Measurements from ENCODE around the gene ZNF660. TPM values are rescaled to one million over a fixed set of nuclear protein-coding genes. Genes with fewer than 3 reads are reported as not detected.

The ZNF660 gene
- total and polyA plus RNA-seq, 4 donors: 0.08 to 2.7 (median 0.41) TPM

DNA sequence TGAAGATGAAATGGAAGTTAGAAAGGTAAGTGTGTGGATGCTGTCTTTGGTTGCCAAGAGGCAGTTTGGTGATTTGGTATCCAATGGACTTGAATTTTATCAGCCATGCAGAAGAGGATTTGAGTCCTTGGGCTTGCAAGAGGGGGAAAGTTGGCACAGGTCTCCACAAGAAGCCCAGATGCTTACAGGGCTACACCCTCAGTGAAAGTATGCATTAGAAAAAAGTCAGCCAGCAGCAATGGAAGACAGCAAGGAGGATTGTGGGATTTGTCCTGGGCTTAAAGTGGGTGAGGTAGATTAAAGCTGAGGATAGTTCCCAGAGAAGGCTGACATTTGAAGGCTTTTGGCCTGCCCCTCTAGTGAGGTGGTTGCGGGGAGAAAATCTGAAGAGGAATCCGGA is 17.0 kb downstream of the ZNF660 start:
- TF ChIP-seq HNF4A (conservative IDR thresholded peaks at IDR 0.05): no peak
- TF ChIP-seq, protein P1, sequence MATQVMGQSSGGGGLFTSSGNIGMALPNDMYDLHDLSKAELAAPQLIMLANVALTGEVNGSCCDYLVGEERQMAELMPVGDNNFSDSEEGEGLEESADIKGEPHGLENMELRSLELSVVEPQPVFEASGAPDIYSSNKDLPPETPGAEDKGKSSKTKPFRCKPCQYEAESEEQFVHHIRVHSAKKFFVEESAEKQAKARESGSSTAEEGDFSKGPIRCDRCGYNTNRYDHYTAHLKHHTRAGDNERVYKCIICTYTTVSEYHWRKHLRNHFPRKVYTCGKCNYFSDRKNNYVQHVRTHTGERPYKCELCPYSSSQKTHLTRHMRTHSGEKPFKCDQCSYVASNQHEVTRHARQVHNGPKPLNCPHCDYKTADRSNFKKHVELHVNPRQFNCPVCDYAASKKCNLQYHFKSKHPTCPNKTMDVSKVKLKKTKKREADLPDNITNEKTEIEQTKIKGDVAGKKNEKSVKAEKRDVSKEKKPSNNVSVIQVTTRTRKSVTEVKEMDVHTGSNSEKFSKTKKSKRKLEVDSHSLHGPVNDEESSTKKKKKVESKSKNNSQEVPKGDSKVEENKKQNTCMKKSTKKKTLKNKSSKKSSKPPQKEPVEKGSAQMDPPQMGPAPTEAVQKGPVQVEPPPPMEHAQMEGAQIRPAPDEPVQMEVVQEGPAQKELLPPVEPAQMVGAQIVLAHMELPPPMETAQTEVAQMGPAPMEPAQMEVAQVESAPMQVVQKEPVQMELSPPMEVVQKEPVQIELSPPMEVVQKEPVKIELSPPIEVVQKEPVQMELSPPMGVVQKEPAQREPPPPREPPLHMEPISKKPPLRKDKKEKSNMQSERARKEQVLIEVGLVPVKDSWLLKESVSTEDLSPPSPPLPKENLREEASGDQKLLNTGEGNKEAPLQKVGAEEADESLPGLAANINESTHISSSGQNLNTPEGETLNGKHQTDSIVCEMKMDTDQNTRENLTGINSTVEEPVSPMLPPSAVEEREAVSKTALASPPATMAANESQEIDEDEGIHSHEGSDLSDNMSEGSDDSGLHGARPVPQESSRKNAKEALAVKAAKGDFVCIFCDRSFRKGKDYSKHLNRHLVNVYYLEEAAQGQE (IDR thresholded peaks at IDR 0.05): no peak
- TF ChIP-seq EGR1 (IDR thresholded peaks at IDR 0.05; ENCODE audit: low read depth in 2 of 2): no peak
- no peaks in the 10 kb centered on the region for H3K27me3 ChIP-seq (ENCODE audit: control insufficient read depth in 4 of 4, insufficient read depth in 4 of 4, low read length in 3 of 4)
- no peak overlapping the region for H3K27ac ChIP-seq (ENCODE audit: low read depth in 1 of 2, low read length in 2 of 2)
- no peak overlapping the region for H3K9ac ChIP-seq (ENCODE audit: low read depth in 1 of 2, low read length in 2 of 2)
- DNase-seq (ENCODE audit: low spot score): no peak
- no peak overlapping the region for H3K4me3 ChIP-seq (ENCODE audit: low read depth in 1 of 3, low read length in 3 of 3)
- no peaks in the 10 kb centered on the region for H3K4me1 ChIP-seq (ENCODE audit: control insufficient read depth in 4 of 4, insufficient read depth in 4 of 4, low read length in 3 of 4)
- H3K36me3 ChIP-seq (ENCODE audit: control insufficient read depth in 4 of 4, insufficient read depth in 3 of 4, low read depth in 1 of 4, low read length in 3 of 4): no peaks in the 10 kb centered on the region
- WGBS: 97% methylated on average over 2 of the region's 2 CpGs
- H3K9me3 ChIP-seq (ENCODE audit: control insufficient read depth in 4 of 4, low read length in 3 of 4): peaks cover 0 to 6% (median 1%) of the 10 kb centered on the region in 4 donors

DNA sequence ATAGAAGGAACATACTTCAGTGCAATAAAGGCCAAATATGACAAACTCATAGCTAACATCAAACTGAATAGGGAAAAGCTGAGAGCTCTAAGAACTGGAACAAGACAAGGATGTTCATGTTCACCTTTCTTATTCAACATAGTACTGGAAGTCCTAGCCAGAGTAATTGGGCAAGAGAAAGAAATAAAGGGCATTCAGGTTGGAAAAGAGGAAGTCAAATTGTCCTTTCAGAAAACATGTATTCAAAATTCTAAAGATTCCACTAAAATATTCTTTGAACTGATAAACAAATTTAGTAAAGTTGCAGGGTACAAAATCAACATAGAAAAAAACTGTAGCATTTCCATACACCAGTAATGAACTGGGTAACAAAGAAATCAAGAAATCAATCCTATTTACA is 27.9 kb downstream of the ZNF660 start:
- H3K36me3 ChIP-seq (ENCODE audit: control insufficient read depth in 4 of 4, insufficient read depth in 3 of 4, low read depth in 1 of 4, low read length in 3 of 4): peaks cover 0 to 3% (median 0%) of the 10 kb centered on the region in 4 donors
- no peaks in the 10 kb centered on the region for H3K4me1 ChIP-seq (ENCODE audit: control insufficient read depth in 4 of 4, insufficient read depth in 4 of 4, low read length in 3 of 4)
- no peaks in the 10 kb centered on the region for H3K9me3 ChIP-seq (ENCODE audit: control insufficient read depth in 4 of 4, low read length in 3 of 4)
- no peak overlapping the region for H3K9ac ChIP-seq (ENCODE audit: low read depth in 1 of 2, low read length in 2 of 2)
- no peak overlapping the region for H3K4me3 ChIP-seq (ENCODE audit: low read depth in 1 of 3, low read length in 3 of 3)
- no peak for TF ChIP-seq RAD21 (IDR thresholded peaks at IDR 0.05)
- TF ChIP-seq FOXA2 (IDR thresholded peaks at IDR 0.05): no peak
- no peak for TF ChIP-seq FOXA1 (IDR thresholded peaks at IDR 0.05)
- TF ChIP-seq, protein P2, sequence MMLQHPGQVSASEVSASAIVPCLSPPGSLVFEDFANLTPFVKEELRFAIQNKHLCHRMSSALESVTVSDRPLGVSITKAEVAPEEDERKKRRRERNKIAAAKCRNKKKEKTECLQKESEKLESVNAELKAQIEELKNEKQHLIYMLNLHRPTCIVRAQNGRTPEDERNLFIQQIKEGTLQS (IDR thresholded peaks at IDR 0.05): no peak
- TF ChIP-seq RXRA (IDR thresholded peaks at IDR 0.05): no peak
- TF ChIP-seq, protein P3, sequence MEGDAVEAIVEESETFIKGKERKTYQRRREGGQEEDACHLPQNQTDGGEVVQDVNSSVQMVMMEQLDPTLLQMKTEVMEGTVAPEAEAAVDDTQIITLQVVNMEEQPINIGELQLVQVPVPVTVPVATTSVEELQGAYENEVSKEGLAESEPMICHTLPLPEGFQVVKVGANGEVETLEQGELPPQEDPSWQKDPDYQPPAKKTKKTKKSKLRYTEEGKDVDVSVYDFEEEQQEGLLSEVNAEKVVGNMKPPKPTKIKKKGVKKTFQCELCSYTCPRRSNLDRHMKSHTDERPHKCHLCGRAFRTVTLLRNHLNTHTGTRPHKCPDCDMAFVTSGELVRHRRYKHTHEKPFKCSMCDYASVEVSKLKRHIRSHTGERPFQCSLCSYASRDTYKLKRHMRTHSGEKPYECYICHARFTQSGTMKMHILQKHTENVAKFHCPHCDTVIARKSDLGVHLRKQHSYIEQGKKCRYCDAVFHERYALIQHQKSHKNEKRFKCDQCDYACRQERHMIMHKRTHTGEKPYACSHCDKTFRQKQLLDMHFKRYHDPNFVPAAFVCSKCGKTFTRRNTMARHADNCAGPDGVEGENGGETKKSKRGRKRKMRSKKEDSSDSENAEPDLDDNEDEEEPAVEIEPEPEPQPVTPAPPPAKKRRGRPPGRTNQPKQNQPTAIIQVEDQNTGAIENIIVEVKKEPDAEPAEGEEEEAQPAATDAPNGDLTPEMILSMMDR (IDR thresholded peaks at IDR 0.05; ENCODE audit: low read depth, low read length, missing input control): no peak
- TF ChIP-seq JUND (IDR thresholded peaks at IDR 0.05): no peak
- TF ChIP-seq, protein P4, sequence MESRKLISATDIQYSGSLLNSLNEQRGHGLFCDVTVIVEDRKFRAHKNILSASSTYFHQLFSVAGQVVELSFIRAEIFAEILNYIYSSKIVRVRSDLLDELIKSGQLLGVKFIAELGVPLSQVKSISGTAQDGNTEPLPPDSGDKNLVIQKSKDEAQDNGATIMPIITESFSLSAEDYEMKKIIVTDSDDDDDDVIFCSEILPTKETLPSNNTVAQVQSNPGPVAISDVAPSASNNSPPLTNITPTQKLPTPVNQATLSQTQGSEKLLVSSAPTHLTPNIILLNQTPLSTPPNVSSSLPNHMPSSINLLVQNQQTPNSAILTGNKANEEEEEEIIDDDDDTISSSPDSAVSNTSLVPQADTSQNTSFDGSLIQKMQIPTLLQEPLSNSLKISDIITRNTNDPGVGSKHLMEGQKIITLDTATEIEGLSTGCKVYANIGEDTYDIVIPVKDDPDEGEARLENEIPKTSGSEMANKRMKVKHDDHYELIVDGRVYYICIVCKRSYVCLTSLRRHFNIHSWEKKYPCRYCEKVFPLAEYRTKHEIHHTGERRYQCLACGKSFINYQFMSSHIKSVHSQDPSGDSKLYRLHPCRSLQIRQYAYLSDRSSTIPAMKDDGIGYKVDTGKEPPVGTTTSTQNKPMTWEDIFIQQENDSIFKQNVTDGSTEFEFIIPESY (IDR thresholded peaks at IDR 0.05): no peak
- no peak for TF ChIP-seq HNF4A (conservative IDR thresholded peaks at IDR 0.05)
- no peak for TF ChIP-seq YY1 (IDR thresholded peaks at IDR 0.05)
- TF ChIP-seq TAF1 (conservative IDR thresholded peaks at IDR 0.05): no peak
- TF ChIP-seq, protein P1 (IDR thresholded peaks at IDR 0.05): no peak
- no peak for TF ChIP-seq EGR1 (IDR thresholded peaks at IDR 0.05; ENCODE audit: low read depth in 2 of 2)
- no peak for TF ChIP-seq SP1 (IDR thresholded peaks at IDR 0.05)
- TF ChIP-seq, protein P5, sequence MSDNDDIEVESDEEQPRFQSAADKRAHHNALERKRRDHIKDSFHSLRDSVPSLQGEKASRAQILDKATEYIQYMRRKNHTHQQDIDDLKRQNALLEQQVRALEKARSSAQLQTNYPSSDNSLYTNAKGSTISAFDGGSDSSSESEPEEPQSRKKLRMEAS (IDR thresholded peaks at IDR 0.05): no peak
- no peak for TF ChIP-seq NR2F2 (IDR thresholded peaks at IDR 0.05)
- no peak for TF ChIP-seq HNF4G (IDR thresholded peaks at IDR 0.05)
- TF ChIP-seq GABPA (IDR thresholded peaks at IDR 0.05 in 1 of 2, conservative IDR thresholded peaks at IDR 0.05 in 1 of 2): no peak
- no peaks in the 10 kb centered on the region for H3K27me3 ChIP-seq (ENCODE audit: control insufficient read depth in 4 of 4, insufficient read depth in 4 of 4, low read length in 3 of 4)
- DNase-seq (ENCODE audit: low spot score): no peak
- no peak overlapping the region for H3K27ac ChIP-seq (ENCODE audit: low read depth in 1 of 2, low read length in 2 of 2)
